ENCODE data around the gene MCM6. TPM values are rescaled to one million over a fixed set of nuclear protein-coding genes. Genes with fewer than 3 reads are reported as not detected.

Gene MCM6
- 5.1 and 6.0 TPM in 2 replicates for total RNA-seq

GRCh38 chr2:135876066-135876711, at the start of gene MCM6:
MCM6 (minus strand) TSS chr2:135876443; CDS start chr2:135876365, 78 bp downstream.

GRCh38 chr2:135836596-135837270, 39.5 kb downstream of the MCM6 start, which contains the start of gene LCT:
LCT (minus strand) TSS chr2:135837184; CDS start chr2:135837169, 15 bp downstream.

Other genes with a start within 250 kb of the MCM6 start
- gene UBXN4, start 134.6 kb downstream of the MCM6 start, total RNA-seq = 39.9 and 43.4 TPM in 2 replicates
- gene LCT, start 39.3 kb downstream of the MCM6 start, total RNA-seq = not detected in 2 replicates
- 119 and 135 TPM in 2 replicates for gene DARS1, start 109.2 kb upstream of the MCM6 start, total RNA-seq
- gene CXCR4, start 241.7 kb upstream of the MCM6 start, total RNA-seq = 0.48 TPM in 1 of 2 replicates, not detected in the other

Measured in tracheal epithelial cell (primary cell).